Activated CD8-positive, alpha-beta memory T cell treated with anti-CD3 and anti-CD28 coated beads, Interleukin-2, amount 50 U/mL, for 1 hour (primary cell): ENCODE data around the gene RPS6KA2.

Source experiments
- DNase-seq: peaks from one replicate; pipeline ENCODE4 v3.0.0-alpha.2; 2020; ENCODE audit errors: extremely low read depth

Gene RPS6KA2

DNA sequence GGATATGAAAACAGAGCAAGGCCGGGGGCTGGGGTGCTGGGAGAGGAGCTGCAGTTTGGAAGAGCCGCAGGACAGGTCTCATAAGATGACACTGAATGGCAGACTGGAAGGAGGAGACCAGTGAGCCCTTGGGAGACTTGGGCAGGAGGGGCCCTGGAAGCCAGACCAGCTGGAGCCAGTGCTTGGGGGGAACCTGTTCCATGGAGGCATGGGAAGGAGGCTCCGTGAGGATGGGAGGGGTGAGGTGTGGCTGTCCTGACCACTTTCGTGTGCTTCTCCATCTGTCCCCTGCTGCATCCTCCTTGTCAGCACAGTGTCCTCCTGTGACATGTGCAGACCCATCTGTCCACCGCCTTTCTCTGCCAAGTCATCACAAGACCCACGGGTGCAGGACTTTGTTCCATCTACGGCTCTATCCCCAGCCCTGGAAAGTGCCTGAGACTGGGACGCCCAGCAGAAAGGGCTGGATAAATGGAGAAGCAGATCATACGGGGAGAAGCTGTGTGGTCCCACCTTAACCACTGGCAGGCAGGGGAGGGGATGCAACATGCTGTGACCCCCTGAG, 159.5 kb downstream of the RPS6KA2 start:
- no peak for DNase-seq

DNA sequence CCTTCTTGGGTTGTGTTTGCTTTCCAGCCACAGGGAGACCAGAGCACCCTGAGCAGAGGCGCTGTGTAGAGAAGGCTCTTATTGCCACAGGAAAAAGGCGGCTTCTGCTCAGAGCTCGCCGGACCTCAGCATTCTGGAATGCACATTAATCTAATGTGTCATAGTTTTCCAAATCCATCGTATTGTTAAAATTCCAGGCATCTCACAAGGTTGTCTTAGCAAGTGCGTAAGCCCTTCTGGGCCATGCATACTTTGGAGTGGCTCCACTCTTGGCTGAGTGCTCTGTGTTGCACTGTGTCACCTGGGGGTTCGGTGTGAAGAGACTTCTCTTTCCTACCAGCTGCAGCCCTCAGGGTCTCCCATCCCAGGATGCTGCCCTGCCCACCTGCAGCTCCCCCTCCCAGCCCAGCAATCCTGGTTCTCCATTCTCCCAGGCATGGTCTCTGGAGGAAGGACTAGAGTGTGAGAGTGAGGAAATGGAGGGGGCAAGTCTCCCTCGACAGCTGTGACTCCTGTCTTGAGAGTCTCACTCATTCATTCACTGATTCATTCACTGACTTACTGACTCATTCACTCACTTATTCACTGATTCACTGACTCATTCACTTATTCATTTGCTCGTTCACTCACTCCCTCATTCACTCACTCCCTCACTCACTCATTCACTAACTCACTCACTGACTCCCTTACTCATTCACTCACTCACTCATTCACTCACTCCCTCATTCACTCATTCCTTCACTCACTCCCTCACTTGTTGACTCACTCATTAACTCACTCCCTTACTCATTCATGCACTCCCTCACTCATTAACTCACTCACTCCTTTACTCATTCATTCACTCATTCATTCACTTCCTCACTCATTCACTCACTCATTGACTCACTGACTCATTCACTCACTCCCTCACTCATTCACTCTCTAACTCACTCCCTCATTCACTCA, 160.6 kb downstream of the RPS6KA2 start:
- DNase-seq, result no peak

GRCh38 chr6:166465671-166466087, 161.4 kb downstream of the RPS6KA2 start:
- no peak for DNase-seq

- no peak for DNase-seq
Observed at GRCh38 chr6:166465003-166465399, 162.1 kb downstream of the RPS6KA2 start.

GRCh38 chr6:166464068-166465002, 162.7 kb downstream of the RPS6KA2 start:
- no peak for DNase-seq

DNA sequence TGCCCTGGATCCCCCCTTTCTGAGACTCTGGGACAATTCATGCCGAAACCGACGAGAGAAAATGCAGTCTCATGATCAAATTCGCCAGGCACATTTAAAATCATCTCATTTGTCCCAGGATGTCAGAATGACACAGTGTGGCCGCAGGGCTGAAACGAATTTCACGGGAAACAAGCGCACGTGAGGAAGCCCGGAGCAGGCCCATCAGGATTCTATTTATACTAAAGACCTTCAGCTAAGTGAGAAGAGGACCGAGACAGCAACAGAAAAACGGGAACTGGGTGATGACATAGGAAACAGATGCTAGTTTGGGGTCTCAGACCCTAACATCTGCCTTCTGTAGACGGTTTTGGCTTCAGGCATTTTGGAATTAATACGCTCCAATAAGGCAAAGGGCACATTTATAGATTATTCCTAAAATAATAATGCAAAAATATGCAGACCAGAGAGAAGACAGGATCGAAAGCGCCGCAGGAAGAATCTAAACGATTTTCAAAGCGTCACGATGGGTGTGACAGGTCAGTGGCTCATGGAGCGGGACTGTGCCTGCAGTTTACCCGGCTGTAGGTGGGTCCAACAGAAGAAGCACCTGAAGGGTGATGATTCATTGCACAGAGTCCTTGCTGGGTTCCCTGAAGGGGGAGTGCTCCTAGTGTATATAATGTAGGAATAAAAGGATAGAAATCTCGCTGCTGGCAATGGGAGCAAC, 163.5 kb downstream of the RPS6KA2 start:
- DNase-seq, result no peak

DNA sequence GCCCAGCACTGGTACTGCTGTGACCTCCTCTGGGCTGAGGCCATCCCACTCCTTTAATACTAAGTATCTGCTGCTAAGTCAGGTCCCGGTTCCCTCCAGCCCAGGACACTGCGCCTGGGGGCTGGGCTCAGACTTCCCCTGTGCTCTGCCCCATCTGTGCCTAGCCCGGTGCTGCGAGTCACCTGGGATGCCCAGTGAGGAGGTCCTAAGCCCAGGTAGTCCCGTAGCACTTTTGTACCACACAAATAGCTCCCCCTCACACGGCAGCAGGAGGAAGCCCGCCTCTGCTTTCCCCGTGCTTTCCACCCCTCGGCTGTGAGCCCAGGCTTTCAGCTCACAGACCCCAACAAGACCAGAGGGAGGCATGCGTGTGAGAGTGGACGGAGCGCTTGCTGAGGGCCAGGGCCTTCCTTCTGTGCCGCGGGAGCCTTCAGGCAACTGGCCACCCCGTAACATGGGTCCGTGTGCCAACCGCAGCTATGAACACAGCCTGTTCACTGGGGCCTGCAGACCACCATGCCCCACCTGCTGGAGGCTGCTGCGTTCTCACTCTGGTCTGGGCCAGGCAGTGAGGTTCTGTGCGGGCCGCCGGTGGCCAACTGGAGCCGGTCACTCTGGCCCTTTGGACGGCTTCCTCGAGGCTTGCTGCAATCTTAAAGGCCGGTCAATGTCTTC, 164.5 kb downstream of the RPS6KA2 start:
- DNase-seq, result no peak

GRCh38 chr6:166461821-166462460, 165.1 kb downstream of the RPS6KA2 start:
- DNase-seq, result no peak

DNA sequence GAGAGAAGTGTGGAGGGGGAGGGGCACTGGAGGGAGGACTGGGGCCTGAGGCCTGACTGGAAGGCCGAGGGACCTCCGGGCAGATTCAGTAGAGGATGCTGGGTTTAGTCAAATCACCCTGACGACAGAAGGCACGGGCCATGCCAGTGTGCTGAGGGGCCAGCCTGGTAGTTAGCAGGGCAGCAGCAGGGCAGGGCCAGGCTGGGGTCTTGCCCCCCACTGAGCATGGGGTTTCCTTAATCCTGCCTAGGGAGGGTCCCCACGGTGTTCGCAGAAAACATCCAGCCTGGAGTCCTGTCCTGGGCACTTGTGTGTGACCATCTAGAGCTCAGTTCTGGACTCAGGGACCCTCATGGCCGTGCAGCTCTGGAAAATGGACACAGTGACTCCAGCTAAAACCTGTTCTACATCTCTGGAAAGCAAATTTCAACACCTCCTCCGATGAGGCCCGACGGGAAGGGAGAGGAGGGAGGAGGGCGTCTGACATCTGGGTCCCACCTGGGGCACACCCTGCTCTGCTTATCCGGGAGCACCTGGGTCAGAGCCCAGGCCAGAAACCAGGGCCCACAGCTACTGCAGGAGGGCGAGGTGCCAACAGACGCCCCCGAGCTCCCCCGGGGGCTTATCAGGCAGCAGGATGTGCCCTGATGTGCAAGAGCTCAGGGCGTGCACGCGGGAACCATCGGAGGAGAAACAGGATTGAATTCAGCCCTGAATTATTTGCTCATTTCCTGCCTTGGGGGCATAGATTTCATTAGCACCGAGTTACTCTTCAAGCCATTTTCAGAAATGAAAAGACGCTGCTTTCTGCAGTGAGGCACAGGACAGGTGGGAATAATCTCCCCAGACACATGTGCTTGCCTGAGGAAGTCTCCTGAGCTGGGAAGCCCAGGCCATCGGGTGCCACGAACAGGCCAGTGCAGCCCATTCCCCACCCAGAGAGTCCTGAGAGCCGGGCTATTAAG, 166.3 kb downstream of the RPS6KA2 start:
- no peak for DNase-seq

DNA sequence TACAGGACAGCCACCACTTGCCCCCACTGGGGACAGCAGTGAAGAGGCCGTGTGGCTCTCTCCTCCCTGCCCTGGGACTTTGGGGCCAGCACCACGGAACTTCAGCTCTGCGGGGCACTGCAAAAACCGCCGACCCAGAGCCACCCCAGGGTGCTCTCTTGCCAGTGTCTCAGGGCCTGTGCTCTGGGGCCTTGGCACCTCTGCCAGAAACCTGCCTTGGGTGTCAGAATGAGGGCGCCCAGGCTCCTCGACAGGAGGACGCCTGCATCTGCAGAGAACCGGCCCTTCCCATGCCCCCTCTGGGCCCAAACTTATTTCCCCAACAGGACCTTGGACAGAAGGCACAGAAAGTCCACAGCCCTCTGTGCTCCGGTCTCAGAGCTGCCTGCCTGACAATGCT, 167.1 kb downstream of the RPS6KA2 start:
- DNase-seq, result no peak

GRCh38 chr6:166459272-166459671, 167.8 kb downstream of the RPS6KA2 start:
- DNase-seq, result no peak

GRCh38 chr6:166456395-166457156, 170.5 kb downstream of the RPS6KA2 start:
- no peak for DNase-seq

DNA sequence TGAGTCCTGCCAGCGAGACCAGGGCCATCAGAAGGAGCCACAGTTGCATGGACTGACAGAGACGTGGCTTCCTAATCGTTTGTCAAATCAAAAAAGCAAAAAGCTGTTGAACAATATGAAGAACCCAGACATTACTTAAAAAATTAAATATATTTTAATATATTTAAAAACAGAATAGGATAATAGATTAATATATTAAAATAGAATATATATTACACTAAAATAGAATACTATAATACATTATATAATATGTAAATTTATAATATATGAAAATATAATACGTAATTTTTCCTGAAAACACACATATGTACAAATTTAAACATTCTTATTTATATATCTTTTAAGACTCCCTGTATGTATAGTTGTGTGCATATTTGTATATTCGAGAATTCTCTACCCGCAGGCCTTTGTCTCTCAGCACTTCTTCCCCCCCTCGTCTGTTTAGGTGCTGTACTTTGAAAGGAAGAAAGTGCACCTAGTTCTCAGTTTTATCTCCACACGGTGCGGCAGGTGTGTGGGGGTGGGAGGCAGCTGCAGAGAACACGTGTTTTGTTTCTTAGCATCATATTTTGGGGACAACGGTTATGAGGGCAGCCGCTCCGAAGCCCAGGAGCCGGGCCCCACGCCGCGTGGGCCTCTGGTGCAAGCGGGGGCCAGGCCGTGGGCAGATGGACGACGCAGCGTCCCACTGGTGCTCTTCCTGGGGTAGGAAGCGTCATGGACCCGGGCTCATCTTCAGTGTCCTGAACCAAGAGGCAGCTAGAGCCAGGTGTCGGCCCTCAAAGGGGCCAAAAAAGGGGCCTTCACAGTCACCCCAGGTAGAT, 172.1 kb downstream of the RPS6KA2 start:
- DNase-seq, result no peak

DNA sequence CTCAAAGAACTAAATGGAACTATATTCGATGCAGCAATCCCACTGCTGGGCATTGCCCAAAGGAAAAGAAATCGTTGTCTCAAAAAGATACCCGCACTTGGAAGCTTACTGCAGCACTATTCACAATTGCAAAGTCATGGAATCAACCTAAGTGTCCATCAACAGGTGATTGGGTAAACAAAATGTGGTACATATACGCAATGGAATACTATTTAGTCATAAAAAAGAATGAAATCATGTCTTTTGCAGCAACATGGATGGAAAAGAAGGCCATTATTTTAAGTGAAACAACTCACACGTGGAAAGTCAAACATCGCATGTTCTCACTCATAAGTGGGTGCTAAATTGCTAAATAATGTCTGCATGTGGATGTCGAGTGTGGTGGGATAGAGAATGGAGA, 173.4 kb downstream of the RPS6KA2 start:
- DNase-seq, result no peak

GRCh38 chr6:166450167-166450873, 176.7 kb downstream of the RPS6KA2 start:
- DNase-seq, result no peak

DNA sequence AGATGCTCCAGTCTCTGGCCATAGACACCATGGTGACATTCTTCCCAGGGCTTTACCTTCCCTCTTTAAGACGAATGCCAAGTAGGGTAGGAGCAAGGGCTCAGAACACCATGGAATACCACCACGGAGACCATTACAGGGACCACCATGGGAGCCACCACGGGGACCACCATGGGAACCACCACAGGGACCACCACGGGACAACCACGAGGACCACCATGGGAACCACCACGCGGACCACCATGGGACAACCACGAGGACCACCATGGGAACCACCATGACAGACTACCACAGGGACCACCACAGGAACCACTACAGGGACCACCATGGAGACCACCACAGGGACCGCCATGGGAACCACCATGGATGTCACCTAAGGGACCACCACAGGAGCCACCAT, 177.4 kb downstream of the RPS6KA2 start:
- no peak for DNase-seq

- DNase-seq, result no peak
Observed at GRCh38 chr6:166449036-166449435, 178.0 kb downstream of the RPS6KA2 start.
